ENCODE measurements around the gene SBNO2. TPM values are rescaled to one million over a fixed set of nuclear protein-coding genes. Genes with fewer than 3 reads are reported as not detected.

Gene SBNO2
- total RNA-seq, 1 experiment from 2014 or later = 51.8 TPM

DNA sequence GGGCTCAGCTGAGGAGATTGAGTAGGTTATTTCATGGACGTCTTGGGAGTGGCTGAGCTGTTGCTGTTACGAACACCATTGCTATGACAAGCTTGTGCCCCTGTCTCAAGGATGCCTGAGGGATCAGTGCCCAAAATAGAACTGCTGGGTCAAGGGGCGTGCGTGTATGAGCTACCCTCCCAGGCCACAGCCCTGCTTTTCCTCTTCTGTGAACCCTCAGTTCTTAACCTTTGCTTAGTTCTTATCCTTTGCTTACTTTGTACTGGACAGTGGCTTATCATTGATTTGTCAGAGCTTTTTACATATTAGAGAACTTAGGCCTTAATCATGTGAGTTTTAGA lies 98.1 kb downstream of the SBNO2 start:
- BruUV-seq (replicated peaks) = no TSS peak
- ChIA-PET POLR2A (ENCODE audit: low non-redundant PET) (no interaction called here), CTCF (no interaction called here)
- Histone ChIP-seq H3K4me3 (ENCODE audit: low read depth, low read length, poor library complexity, severe bottlenecking) (no peak overlapping the region), H3K36me3 (ENCODE audit: insufficient read depth, low read length, poor library complexity, severe bottlenecking) (no peaks in the 10 kb centered on the region), H3K4me1 (ENCODE audit: insufficient read depth, low read length, poor library complexity, severe bottlenecking) (peaks cover 10% of the 10 kb centered on the region), H3K9me3 (ENCODE audit: low read depth, low read length, poor library complexity, severe bottlenecking) (no peaks in the 10 kb centered on the region), H3K27ac (ENCODE audit: low read depth, low read length, poor library complexity, severe bottlenecking) (peak overlapping the region; percentile 30), H3K27me3 (replicated peaks; ENCODE audit: insufficient read depth, low read depth, low read length, poor library complexity) (peaks cover 2% of the 10 kb centered on the region)
- TF ChIP-seq, protein P1, sequence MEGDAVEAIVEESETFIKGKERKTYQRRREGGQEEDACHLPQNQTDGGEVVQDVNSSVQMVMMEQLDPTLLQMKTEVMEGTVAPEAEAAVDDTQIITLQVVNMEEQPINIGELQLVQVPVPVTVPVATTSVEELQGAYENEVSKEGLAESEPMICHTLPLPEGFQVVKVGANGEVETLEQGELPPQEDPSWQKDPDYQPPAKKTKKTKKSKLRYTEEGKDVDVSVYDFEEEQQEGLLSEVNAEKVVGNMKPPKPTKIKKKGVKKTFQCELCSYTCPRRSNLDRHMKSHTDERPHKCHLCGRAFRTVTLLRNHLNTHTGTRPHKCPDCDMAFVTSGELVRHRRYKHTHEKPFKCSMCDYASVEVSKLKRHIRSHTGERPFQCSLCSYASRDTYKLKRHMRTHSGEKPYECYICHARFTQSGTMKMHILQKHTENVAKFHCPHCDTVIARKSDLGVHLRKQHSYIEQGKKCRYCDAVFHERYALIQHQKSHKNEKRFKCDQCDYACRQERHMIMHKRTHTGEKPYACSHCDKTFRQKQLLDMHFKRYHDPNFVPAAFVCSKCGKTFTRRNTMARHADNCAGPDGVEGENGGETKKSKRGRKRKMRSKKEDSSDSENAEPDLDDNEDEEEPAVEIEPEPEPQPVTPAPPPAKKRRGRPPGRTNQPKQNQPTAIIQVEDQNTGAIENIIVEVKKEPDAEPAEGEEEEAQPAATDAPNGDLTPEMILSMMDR (conservative IDR thresholded peaks at IDR 0.05; ENCODE audit: low read depth, low read length) = no peak
- TF ChIP-seq EZH2 (IDR thresholded peaks at IDR 0.05; ENCODE audit: borderline replicate concordance, low read depth, low read length, poor library complexity, severe bottlenecking) = no peak
- intact Hi-C loops (cut with micrococcal nuclease; ENCODE audit: unreplicated experiment) = no loop called here
- no peak for DNase-seq (ENCODE audit: low spot score)

DNA sequence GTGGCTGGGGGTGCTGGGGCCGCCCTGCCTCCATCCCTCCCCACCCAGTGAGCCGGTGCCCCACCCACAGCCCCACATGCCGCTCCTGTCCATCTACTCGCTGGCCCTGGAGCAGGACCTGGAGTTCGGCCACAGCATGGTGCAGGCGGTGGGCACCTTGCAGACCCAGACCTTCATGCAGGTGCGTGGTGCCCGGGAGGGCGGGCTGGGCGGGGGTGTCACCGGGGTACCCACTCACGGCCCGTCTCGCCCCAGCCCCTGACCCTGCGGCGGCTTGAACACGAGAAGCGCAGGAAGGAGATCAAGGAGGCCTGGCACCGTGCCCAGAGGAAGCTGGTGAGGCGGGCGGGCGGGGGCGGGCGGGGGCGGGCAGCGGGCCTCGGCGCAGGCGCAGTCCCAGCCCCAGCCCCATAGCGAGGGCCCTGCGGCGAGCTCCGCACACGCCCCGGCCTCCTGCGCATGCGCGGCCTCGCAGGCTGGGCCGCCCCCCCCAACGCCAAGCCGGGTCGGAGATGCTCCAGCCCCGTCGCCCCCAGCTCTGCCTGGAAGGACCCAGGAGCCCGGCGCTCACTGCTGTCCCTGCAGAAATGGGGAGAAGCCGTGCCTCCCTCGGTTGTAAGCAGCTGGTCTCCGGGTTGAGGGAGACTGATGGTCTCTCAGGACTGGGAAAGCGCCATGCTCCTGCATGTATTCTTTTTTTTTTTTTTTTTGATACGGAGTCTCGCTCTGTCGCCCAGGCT lies 99.4 kb downstream of the SBNO2 start:
- Histone ChIP-seq H3K9me3 (ENCODE audit: low read depth, low read length, poor library complexity, severe bottlenecking) (no peaks in the 10 kb centered on the region), H3K27me3 (replicated peaks; ENCODE audit: insufficient read depth, low read depth, low read length, poor library complexity) (peaks cover 7% of the 10 kb centered on the region), H3K27ac (ENCODE audit: low read depth, low read length, poor library complexity, severe bottlenecking) (peak overlapping the region; percentile 63), H3K36me3 (ENCODE audit: insufficient read depth, low read length, poor library complexity, severe bottlenecking) (no peaks in the 10 kb centered on the region), H3K4me1 (ENCODE audit: insufficient read depth, low read length, poor library complexity, severe bottlenecking) (peaks cover 15% of the 10 kb centered on the region), H3K4me3 (ENCODE audit: low read depth, low read length, poor library complexity, severe bottlenecking) (peak overlapping the region; percentile 47)
- ChIA-PET POLR2A (ENCODE audit: low non-redundant PET) (interaction anchor here (0.6 to 0.9 kb wide), 4 partner anchors 22 to 1023 kb away, joined by 3 to 6 read pairs (median 4); no protein-coding TSS in a partner anchor), CTCF (interaction anchor here (0.6 to 1.6 kb wide), 5 partner anchors 10 to 170 kb away, joined by 3 to 6 read pairs (median 4); no protein-coding TSS in a partner anchor)
- no TSS peak for BruUV-seq (replicated peaks)
- intact Hi-C loops (cut with micrococcal nuclease; ENCODE audit: unreplicated experiment) = no loop called here
- TF ChIP-seq, protein P1 (conservative IDR thresholded peaks at IDR 0.05; ENCODE audit: low read depth, low read length) = no peak
- no peak for TF ChIP-seq EZH2 (IDR thresholded peaks at IDR 0.05; ENCODE audit: borderline replicate concordance, low read depth, low read length, poor library complexity, severe bottlenecking)
- DNase-seq (ENCODE audit: low spot score) = peak; percentile 92

DNA sequence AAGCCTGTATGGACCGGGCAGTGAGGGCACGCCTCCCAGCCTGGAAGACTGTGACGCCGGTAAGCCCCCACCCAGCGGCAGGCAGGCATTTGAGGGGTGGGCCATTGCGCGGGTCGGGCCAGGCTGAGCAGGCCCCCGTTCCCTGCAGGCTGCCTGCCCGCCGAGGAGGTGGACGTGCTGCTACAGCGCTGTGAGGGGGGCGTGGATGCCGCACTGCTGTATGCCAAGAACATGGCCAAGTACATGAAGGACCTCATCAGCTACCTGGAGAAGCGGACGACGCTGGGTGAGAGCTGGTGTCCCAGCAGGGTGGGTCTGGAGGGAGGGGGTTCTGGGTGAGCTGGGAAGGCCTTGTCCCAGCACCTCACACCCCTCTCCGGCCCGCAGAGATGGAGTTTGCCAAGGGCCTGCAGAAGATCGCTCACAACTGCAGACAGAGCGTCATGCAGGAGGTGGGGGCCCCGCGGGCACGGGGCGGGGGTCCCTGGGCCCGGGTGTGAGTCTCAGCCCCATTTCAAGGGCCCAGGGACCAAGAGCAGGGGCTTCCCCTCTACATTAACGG lies 100.0 kb downstream of the SBNO2 start:
- BruUV-seq (replicated peaks) = no TSS peak
- Histone ChIP-seq H3K4me3 (ENCODE audit: low read depth, low read length, poor library complexity, severe bottlenecking) (peak overlapping the region; percentile 30), H3K27ac (ENCODE audit: low read depth, low read length, poor library complexity, severe bottlenecking) (peak overlapping the region; percentile 63), H3K9me3 (ENCODE audit: low read depth, low read length, poor library complexity, severe bottlenecking) (no peaks in the 10 kb centered on the region), H3K4me1 (ENCODE audit: insufficient read depth, low read length, poor library complexity, severe bottlenecking) (peaks cover 15% of the 10 kb centered on the region), H3K27me3 (replicated peaks; ENCODE audit: insufficient read depth, low read depth, low read length, poor library complexity) (peaks cover 7% of the 10 kb centered on the region), H3K36me3 (ENCODE audit: insufficient read depth, low read length, poor library complexity, severe bottlenecking) (no peaks in the 10 kb centered on the region)
- CTCF ChIA-PET = interaction anchor here (0.6 to 1.6 kb wide), 3 partner anchors 9 to 39 kb away, joined by 3 to 6 read pairs (median 4); no protein-coding TSS in a partner anchor
- POLR2A ChIA-PET (ENCODE audit: low non-redundant PET) = interaction anchor here (0.9 kb wide), 1 partner anchor 23 kb away, joined by 3 read pairs; no protein-coding TSS in a partner anchor
- TF ChIP-seq, protein P1 (conservative IDR thresholded peaks at IDR 0.05; ENCODE audit: low read depth, low read length) = no peak
- TF ChIP-seq EZH2 (IDR thresholded peaks at IDR 0.05; ENCODE audit: borderline replicate concordance, low read depth, low read length, poor library complexity, severe bottlenecking) = no peak
- no peak for DNase-seq (ENCODE audit: low spot score)
- intact Hi-C loops (cut with micrococcal nuclease; ENCODE audit: unreplicated experiment) = no loop called here
